Measurements from ENCODE around the gene DIS3. TPM values are rescaled to one million over a fixed set of nuclear protein-coding genes. Genes with fewer than 3 reads are reported as not detected.

Gene DIS3
- total and polyA plus RNA-seq, 2 of the 13 experiments (the other 11 are each of a cell fraction or from before 2014, with no cell fraction given) = 13.2 to 35.0 TPM

DNA sequence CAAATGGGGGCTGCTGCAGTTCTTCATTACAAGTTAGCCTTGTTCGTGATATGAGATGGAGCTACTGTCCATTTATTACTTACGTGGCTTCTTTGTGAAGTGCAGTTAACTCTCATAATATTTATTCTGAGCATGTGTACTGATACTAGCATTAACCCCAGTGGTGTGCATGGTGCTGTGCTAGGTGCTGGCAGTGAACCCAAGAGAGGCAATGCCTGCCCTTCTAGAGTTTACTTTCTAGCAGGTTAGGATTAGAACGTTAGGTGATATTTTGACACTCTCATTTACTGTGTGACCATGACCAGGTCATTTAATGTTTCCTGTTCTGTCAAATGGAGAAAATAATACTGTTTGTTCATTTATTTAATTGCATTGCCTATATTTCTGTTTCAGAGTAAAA, 17.1 kb upstream of the DIS3 start (continued):
- TF ChIP-seq, protein P1, sequence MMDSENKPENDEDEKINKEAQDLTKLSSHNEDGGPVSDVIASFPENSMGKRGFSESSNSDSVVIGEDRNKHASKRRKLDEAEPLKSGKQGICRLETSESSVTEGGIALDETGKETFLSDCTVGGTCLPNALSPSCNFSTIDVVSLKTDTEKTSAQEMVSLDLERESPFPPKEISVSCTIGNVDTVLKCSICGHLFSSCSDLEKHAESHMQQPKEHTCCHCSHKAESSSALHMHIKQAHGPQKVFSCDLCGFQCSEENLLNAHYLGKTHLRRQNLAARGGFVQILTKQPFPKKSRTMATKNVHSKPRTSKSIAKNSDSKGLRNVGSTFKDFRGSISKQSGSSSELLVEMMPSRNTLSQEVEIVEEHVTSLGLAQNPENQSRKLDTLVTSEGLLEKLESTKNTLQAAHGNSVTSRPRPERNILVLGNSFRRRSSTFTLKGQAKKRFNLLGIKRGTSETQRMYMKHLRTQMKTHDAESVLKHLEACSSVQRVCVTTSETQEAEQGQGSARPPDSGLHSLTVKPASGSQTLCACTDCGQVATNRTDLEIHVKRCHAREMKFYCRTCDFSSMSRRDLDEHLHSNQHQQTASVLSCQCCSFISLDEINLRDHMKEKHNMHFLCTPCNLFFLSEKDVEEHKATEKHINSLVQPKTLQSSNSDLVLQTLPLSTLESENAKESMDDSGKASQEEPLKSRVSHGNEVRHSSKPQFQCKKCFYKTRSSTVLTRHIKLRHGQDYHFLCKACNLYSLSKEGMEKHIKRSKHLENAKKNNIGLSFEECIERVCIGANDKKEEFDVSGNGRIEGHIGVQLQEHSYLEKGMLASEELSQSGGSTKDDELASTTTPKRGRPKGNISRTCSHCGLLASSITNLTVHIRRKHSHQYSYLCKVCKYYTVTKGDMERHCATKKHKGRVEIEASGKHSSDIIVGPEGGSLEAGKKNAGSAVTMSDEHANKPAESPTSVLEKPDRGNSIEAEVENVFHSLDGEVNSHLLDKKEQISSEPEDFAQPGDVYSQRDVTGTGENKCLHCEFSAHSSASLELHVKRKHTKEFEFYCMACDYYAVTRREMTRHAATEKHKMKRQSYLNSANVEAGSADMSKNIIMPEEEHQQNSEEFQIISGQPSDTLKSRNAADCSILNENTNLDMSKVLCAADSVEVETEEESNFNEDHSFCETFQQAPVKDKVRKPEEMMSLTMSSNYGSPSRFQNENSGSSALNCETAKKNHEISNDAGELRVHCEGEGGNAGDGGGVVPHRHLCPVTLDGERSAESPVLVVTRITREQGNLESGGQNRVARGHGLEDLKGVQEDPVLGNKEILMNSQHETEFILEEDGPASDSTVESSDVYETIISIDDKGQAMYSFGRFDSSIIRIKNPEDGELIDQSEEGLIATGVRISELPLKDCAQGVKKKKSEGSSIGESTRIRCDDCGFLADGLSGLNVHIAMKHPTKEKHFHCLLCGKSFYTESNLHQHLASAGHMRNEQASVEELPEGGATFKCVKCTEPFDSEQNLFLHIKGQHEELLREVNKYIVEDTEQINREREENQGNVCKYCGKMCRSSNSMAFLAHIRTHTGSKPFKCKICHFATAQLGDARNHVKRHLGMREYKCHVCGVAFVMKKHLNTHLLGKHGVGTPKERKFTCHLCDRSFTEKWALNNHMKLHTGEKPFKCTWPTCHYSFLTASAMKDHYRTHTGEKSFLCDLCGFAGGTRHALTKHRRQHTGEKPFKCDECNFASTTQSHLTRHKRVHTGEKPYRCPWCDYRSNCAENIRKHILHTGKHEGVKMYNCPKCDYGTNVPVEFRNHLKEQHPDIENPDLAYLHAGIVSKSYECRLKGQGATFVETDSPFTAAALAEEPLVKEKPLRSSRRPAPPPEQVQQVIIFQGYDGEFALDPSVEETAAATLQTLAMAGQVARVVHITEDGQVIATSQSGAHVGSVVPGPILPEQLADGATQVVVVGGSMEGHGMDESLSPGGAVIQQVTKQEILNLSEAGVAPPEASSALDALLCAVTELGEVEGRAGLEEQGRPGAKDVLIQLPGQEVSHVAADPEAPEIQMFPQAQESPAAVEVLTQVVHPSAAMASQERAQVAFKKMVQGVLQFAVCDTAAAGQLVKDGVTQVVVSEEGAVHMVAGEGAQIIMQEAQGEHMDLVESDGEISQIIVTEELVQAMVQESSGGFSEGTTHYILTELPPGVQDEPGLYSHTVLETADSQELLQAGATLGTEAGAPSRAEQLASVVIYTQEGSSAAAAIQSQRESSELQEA (CRISPR knock-in tag; IDR thresholded peaks at IDR 0.05; ENCODE audit: not compliant biosample characterization) = no peak
- TF ChIP-seq ZNF510 (CRISPR knock-in tag; IDR thresholded peaks at IDR 0.05; ENCODE audit: low read depth) (no peak), ZNF432 (CRISPR knock-in tag; IDR thresholded peaks at IDR 0.05; ENCODE audit: borderline replicate concordance) (no peak), ZBTB3 (CRISPR knock-in tag; IDR thresholded peaks at IDR 0.05; ENCODE audit: borderline replicate concordance, low read depth) (no peak), GATAD2A (CRISPR knock-in tag; IDR thresholded peaks at IDR 0.05) (no peak), ZNF30 (CRISPR knock-in tag; IDR thresholded peaks at IDR 0.05) (no peak), HNF4A (CRISPR knock-in tag; IDR thresholded peaks at IDR 0.05) (no peak), MIER3 (CRISPR knock-in tag; IDR thresholded peaks at IDR 0.05; ENCODE audit: borderline replicate concordance) (no peak), KLF6 (CRISPR knock-in tag; IDR thresholded peaks at IDR 0.05) (no peak)

All from HepG2 (cell line).